GM20431 (cell line): ENCODE measurements around the gene FAM131A.

ENCODE experiments used
- in situ Hi-C: fragments of 300-500 bp; cut with MseI, MboI; formaldehyde crosslinking; loops from one replicate; pipeline ENCODE4 v1.15.0; 2020; ENCODE audit warnings: low sequenced_read_pairs; ENCODE audit not compliant: unreplicated experiment

The FAM131A gene, protein sequence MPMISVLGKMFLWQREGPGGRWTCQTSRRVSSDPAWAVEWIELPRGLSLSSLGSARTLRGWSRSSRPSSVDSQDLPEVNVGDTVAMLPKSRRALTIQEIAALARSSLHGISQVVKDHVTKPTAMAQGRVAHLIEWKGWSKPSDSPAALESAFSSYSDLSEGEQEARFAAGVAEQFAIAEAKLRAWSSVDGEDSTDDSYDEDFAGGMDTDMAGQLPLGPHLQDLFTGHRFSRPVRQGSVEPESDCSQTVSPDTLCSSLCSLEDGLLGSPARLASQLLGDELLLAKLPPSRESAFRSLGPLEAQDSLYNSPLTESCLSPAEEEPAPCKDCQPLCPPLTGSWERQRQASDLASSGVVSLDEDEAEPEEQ

DNA sequence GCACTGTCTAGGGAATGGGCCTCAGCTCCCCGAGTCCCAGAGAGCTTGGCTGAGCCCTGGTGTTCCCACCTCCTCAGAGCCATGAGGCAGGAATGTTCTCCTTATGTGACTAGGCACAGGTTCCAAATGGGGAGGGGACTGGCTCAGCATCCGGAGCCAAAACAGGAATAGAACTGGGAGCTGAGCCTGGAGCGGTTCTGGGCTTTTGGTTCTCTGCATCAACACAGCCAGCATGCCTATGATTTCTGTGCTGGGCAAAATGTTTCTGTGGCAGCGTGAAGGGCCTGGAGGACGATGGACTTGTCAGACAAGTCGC lies at the start of gene FAM131A:
Gene FAM131A (plus strand): TSS at position 202 of the 316 bp plus-strand sequence. CDS start 31 bp downstream, at position 233.
- in situ Hi-C loops, result no loop called here

DNA sequence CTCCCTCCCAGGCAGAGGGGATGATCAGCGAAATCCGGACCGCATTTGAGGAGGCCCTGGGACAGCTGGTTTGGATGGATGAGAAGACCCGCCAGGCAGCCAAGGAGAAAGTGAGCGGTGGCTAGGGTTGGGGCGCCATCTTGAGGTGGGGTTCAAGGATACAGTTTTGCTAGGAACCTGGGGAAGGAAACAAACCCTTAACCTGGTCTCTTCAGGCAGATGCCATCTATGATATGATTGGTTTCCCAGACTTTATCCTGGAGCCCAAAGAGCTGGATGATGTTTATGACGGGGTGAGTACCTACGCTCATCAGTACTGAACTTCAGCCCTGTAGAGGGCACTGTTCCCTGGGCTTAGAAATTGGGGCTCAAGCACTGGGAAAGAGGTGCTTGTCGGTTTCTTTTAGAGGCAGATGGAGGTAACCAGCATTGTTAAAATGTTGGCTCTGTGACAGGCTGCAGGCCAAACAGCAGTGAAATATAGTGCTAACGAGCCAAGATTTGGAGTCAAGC lies 47.9 kb upstream of the FAM131A start:
- in situ Hi-C loops, result loop anchor here (10.0 kb wide), 1 partner anchor 395 kb away; no protein-coding TSS in a partner anchor

DNA sequence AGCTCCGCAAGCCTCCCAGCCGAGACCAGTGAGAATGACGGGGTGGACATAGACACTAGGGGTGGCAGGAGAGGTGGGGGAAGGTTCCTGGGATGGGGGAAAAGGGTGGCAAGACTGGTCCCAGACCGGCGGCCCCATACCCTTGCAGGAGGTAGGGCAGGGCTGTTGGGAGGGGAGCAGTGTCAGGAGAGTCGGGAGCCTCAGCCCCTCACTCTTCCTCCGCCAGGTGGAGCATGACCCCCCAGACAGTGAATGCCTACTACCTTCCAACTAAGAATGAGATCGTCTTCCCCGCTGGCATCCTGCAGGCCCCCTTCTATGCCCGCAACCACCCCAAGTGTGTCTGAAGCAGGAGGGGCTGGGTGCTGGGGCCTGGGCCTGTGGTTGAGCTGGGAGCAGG lies 47.1 kb upstream of the FAM131A start:
- in situ Hi-C loops, result no loop called here

DNA sequence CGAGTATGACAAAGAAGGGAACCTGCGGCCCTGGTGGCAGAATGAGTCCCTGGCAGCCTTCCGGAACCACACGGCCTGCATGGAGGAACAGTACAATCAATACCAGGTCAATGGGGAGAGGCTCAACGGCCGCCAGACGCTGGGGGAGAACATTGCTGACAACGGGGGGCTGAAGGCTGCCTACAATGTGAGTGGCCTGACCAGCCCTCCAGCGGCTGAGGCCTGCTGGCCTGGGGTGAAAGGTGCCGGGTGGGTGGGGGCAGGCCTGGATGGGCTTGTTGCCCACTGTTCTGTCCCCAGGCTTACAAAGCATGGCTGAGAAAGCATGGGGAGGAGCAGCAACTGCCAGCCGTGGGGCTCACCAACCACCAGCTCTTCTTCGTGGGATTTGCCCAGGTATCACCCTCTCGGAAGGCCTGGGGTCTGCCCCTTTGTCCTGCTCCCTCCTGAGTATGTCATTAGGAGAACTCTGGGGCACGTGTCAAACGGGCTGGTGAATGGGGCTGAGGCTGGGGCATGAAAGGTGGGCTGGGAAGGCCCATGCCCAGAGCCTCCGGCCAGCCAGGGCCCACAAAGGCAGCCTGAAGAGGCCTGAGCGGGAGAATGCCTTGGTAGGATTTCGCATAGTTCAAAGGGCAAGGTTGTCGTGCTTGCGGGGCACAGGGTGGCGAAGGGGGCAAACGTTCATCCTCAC lies 46.2 kb upstream of the FAM131A start:
- in situ Hi-C loops, result no loop called here

DNA sequence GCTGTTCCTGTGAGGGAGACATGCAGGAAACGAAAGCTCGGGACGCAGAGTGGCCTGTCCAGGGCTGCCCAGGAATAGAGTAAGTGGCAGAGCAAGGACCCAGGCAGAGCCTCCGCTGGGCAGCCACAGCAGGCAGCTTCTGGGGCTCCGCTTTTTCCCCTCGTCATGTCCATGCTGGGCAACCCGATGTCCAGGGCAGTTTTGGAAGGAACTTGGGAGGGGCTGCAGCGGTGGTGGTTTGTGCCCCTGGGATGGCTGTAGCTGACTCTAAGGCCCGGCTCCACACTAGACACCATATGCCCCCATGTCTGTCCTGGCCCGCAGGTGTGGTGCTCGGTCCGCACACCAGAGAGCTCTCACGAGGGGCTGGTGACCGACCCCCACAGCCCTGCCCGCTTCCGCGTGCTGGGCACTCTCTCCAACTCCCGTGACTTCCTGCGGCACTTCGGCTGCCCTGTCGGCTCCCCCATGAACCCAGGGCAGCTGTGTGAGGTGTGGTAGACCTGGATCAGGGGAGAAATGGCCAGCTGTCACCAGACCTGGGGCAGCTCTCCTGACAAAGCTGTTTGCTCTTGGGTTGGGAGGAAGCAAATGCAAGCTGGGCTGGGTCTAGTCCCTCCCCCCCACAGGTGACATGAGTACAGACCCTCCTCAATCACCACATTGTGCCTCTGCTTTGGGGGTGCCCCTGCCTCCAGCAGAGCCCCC lies 45.5 kb upstream of the FAM131A start:
- in situ Hi-C loops, result no loop called here

DNA sequence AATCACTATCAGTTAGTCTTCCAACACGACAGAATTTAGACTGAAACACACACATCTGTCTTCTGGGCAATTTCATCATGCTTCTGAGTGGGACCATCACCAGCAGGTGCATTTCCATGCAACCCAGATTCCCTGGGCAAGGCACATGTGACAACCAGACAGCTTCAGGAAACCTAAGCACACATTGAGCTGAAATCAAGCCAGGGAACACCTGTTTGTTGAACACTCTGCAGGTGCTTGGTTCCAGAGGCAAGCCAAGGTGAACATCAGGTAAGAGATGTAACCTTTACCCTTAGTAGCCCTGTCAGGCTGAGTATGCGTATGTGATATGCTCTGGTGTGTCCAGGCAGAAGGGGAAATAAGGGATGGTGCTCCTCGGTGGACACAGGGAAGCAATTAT lies 41.6 kb upstream of the FAM131A start:
- in situ Hi-C loops, result no loop called here

DNA sequence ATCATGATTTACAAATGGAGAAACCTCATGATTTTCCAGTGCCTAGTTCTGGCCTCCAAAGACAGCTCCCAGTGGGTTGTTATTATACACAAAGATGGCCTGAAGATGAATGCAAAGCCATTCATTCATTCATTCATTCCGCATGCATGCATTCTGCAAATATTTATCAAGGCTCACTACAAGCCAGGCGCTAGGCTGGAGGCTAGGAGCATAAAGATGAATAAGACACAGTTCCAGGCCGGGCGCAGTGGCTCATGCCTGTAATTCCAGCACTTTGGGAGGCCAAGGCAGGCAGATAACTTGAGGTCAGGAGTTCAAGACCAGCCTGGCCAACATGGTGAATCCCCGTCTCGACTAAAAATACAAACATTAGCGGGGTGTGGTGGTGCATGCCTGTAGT lies 40.8 kb upstream of the FAM131A start:
- in situ Hi-C loops, result no loop called here

DNA sequence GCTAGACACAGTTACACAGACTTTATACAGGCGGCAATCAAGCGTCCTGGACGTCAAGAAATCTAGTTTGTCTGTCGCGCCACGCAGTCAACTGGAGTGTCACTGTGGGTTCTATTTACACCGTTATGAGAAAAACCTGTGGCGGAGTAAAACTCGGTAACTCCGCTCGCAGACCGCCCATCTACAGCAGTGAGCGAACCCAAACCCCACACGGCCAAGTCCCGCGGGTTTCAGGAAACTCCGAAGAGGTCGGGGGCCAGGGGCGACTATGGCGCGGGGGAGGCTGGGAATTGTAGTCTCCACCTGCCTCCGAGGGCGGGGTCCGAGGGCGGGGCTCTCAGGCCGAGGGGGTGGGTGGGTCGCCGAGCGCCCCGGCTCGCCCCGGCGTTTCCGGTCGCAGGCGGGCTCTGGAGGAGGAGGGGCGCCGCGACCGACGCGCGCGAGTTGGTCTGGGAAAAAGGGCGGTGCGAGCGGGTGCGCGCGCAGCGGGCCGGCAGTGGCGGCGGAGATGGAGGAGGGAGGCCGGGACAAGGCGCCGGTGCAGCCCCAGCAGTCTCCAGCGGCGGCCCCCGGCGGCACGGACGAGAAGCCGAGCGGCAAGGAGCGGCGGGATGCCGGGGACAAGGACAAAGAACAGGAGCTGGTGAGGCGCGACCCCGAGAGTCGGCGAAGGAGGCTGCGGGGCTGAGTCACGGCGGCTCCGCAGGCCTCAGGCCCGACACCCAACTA lies 38.5 kb upstream of the FAM131A start, which contains the start of gene PSMD2:
Gene PSMD2 (plus strand): TSS at position 483 of the 729 bp plus-strand sequence. CDS start 26 bp downstream, at position 509.
- in situ Hi-C loops, result no loop called here

DNA sequence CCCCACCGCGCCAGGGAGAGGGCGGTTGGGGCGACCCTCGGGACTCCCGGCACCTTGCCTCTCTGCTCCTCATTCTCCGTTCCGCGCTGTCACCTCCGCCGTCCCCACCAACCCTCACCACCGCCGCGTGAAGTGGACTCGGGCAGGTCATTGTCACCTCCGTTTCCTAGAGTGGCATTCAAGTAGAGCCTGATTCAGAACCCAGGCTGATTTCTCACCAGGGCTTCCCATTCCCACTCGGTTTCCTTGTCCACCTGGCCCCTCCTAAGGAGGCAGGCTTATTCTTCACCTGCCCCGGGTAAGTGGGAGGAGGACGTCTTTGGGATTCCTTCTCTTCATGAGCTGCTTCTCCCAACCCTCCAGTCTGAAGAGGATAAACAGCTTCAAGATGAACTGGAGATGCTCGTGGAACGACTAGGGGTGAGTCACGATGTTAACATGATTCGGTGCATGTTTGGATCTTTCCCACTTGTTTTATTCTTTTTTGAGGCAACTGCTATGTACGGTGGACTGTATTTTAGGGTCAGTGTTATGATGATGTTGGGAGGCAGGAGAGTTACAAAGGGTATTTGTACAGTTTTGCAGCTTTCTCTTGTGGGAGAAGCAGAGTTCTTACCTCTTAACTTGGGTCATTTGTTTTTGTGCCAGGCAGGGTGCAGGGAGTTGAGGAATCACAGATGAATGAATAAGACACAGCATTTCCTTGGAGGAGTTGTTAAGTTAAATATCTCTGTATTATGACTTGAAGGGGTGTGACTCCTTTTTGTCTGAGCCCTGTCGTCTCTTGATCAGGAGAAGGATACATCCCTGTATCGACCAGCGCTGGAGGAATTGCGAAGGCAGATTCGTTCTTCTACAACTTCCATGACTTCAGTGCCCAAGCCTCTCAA lies 37.7 kb upstream of the FAM131A start:
- in situ Hi-C loops, result no loop called here

DNA sequence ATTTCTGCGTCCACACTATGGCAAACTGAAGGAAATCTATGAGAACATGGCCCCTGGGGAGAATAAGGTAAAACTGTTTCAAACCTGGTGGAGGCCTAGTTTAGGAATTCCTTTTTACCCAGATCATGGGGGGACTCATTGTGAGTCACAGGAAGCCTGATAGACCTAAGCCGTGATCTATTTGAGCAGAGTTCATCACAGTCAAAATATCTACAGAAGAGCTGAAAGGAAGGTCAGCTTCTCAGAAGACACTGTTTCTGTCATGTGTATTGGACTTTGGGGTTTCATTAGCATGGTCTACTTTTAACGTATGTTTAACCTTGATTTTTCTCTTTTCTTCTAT lies 37.1 kb upstream of the FAM131A start:
- in situ Hi-C loops, result no loop called here

DNA sequence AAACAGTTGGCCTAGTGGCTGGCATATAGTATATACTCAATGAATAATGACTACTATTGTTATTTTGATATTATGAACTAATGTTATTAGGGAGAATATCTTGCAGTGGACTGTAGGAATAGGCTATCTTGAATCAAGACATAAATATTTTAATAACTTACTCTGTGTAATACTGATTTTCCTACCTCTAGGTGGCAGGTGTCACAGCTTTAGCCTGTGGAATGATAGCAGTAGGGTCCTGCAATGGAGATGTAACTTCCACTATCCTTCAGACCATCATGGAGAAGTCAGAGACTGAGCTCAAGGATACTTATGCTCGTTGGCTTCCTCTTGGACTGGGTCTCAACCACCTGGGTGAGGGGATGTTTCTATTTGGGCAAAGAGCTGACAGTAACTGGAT lies 31.8 kb upstream of the FAM131A start:
- in situ Hi-C loops, result no loop called here

DNA sequence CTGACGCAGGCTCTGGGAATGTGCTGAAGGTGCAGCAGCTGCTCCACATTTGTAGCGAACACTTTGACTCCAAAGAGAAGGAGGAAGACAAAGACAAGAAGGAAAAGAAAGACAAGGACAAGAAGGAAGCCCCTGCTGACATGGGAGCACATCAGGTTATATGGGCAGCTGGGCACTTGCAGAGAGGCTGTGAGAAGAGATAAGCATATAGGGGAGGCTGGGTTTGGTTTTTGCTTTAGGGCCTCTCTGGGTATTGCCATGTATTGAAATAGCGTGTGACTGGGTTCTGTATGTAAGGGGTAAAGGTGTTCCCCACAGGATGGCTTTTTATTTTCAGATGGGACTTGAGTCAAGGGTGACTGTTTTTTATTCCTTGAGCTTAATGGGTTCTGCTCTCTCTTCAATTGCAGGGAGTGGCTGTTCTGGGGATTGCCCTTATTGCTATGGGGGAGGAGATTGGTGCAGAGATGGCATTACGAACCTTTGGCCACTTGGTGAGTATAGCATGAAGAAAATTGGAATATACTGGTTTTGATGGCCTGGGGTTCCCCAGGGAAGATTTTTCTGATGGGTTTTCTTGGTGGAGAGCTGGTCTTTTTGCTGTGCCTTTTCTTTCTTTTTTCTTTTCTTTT lies 30.9 kb upstream of the FAM131A start:
- in situ Hi-C loops, result no loop called here

DNA sequence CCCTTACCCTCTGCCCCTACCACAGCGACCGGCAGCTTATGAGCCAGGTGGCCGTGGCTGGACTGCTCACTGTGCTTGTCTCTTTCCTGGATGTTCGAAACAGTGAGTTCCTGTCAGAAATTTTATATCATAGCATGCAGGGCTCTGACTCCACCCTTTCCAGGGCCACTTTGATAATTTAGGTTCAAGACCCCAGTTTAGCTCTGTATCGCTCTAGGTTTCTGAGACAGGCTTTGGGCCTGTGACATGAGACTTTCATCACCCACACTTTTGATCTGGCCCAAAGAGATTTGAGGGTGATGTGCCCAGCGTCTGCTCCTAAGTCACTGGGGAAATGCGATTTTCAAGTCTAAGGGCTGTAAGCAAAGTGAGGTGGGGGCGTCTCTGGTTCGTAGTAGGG lies 29.5 kb upstream of the FAM131A start:
- in situ Hi-C loops, result no loop called here

DNA sequence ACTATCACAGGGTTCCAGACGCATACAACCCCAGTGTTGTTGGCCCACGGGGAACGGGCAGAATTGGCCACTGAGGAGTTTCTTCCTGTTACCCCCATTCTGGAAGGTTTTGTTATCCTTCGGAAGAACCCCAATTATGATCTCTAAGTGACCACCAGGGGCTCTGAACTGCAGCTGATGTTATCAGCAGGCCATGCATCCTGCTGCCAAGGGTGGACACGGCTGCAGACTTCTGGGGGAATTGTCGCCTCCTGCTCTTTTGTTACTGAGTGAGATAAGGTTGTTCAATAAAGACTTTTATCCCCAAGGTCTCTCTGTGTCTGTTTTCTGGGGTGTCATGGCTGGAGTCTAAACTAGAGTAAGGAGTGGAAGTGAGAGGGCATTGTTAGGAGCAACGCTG lies 28.7 kb upstream of the FAM131A start:
- in situ Hi-C loops, result no loop called here

DNA sequence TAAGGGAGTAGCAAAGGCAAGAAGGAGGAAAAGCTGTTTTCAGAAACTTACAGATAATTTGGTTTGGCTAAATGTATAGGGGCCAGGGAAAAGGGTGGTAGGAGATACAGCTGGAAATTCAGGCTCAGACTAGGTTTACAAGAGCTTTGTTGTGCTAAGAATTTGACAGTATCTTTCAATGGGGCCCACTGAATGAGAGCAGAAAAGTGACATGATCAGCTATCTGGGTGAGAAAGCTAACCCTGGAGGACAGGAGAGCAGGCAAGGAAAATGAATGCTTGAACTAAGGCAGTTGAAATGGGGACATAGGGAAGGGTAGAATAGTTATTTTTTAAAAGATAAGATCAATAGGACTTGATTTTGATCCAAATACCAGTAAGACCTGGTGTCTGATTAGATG lies 25.8 kb upstream of the FAM131A start:
- in situ Hi-C loops, result no loop called here

DNA sequence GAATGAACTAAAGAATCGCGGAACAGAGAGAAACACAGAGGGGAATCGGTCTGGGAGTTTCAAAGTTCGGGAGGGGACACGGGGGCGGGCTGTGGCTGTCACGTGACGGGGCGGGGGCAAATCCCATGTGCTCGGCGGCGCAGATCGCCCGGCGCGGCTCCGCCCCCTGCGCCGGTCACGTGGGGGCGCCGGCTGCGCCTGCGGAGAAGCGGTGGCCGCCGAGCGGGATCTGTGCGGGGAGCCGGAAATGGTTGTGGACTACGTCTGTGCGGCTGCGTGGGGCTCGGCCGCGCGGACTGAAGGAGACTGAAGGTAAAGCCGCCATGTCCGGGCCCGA lies 23.1 kb upstream of the FAM131A start, which contains the start of gene EIF4G1:
Gene EIF4G1 (plus strand): TSS at position 244 of the 337 bp plus-strand sequence. CDS start 1,191 bp downstream, outside the sequence.
- in situ Hi-C loops, result no loop called here

DNA sequence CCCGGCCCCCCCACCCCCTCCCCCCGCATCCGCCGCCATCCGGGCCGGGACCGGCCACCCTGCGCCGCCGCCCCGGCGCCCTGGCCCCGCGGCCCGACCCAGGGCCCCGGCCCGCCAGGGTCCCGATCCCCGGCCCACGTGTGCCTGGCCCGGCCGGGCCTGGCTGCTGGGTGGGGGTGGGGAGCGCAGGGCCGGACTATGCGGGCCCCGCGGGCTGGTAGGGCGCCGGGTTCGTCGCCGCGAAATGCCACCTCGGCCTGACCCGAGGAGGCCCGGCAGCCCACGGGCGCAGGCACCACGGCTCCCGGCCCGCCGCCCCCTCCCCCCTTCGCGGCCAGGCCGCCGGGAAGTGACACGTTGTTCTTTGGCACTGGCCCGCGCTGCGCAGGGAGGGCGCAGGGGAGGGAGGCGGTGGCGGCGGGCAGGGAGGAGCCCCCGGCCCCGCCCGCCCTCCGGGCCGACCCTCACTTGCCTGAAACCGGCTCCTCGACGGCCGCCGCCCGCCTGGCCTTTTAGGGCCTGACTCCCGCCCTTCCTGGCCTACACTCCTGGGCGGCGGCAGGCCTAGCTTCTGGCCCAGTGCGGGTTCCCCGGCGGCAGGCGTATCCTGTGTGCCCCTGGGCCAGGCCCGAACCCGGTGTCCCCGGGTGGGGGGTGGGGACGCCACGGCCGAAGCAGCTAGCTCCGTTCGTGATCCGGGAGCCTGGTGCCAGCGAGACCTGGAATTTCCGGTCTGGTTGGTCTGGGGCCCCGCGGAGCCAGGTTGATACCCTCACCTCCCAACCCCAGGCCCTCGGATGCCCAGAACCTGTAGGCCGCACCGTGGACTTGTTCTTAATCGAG lies 22.5 kb upstream of the FAM131A start:
- in situ Hi-C loops, result no loop called here

DNA sequence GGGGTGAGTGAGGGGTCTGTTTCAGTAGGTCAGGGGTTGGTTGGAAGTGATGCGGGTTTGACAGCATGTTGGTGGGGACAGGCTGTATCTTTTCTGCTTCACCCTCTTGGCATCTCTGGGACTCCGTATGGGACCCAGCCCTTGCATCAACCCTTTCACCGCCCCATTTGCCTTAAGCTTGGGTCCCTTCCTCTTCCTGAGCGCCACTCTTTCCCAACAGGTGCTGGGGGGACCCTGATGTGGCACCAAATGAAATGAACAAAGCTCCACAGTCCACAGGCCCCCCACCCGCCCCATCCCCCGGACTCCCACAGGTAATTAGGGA lies 21.9 kb upstream of the FAM131A start:
- in situ Hi-C loops, result no loop called here
